ENCODE data around the gene PKP2. TPM values are rescaled to one million over a fixed set of nuclear protein-coding genes. Genes with fewer than 3 reads are reported as not detected.

The PKP2 gene
- total and polyA plus RNA-seq, 4 donors, result 8.6 to 35.7 (median 12.8) TPM

- TF ChIP-seq GABPA (IDR thresholded peaks at IDR 0.05 in 1 of 2, conservative IDR thresholded peaks at IDR 0.05 in 1 of 2) (no peak), RXRA (IDR thresholded peaks at IDR 0.05) (no peak), RAD21 (IDR thresholded peaks at IDR 0.05) (no peak), CTCF (IDR thresholded peaks at IDR 0.05; ENCODE audit: low read depth, low read length, missing input control) (no peak), TAF1 (conservative IDR thresholded peaks at IDR 0.05) (no peak), JUND (IDR thresholded peaks at IDR 0.05) (no peak)
- peaks cover 2 to 15% (median 7%) of the 10 kb centered on the region in 4 donors for H3K36me3 ChIP-seq (ENCODE audit: control insufficient read depth in 4 of 4, insufficient read depth in 3 of 4, low read depth in 1 of 4, low read length in 3 of 4)
- no peak overlapping the region for H3K9ac ChIP-seq (ENCODE audit: low read depth in 1 of 2, low read length in 2 of 2)
- H3K4me1 ChIP-seq (ENCODE audit: control insufficient read depth in 4 of 4, insufficient read depth in 4 of 4, low read length in 3 of 4), result no peaks in the 10 kb centered on the region
- H3K27ac ChIP-seq (ENCODE audit: low read depth in 1 of 2, low read length in 2 of 2), result no peak overlapping the region
- no peak overlapping the region for H3K4me3 ChIP-seq (ENCODE audit: low read depth in 1 of 3, low read length in 3 of 3)
- WGBS, result 85% methylated on average over 5 of the region's 5 CpGs
- DNase-seq (ENCODE audit: low spot score), result no peak
- no peaks in the 10 kb centered on the region for H3K9me3 ChIP-seq (ENCODE audit: control insufficient read depth in 4 of 4, low read length in 3 of 4)
- H3K27me3 ChIP-seq (ENCODE audit: control insufficient read depth in 4 of 4, insufficient read depth in 4 of 4, low read length in 3 of 4), result no peaks in the 10 kb centered on the region
Observed at GRCh38 chr12:32801269-32801980, 95.2 kb downstream of the PKP2 start.

- H3K9me3 ChIP-seq (ENCODE audit: control insufficient read depth in 4 of 4, low read length in 3 of 4), result no peaks in the 10 kb centered on the region
- no peak overlapping the region for H3K4me3 ChIP-seq (ENCODE audit: low read depth in 1 of 3, low read length in 3 of 3)
- WGBS, result 81% methylated on average over 4 of the region's 4 CpGs
- no peaks in the 10 kb centered on the region for H3K4me1 ChIP-seq (ENCODE audit: control insufficient read depth in 4 of 4, insufficient read depth in 4 of 4, low read length in 3 of 4)
- TF ChIP-seq MAX (IDR thresholded peaks at IDR 0.05), result no peak
- TF ChIP-seq NR2F2 (IDR thresholded peaks at IDR 0.05), result no peak
- no peak for TF ChIP-seq EGR1 (IDR thresholded peaks at IDR 0.05; ENCODE audit: low read depth in 2 of 2)
- no peak for TF ChIP-seq REST (IDR thresholded peaks at IDR 0.05)
- TF ChIP-seq FOXA1 (IDR thresholded peaks at IDR 0.05), result no peak
- TF ChIP-seq FOXA2 (IDR thresholded peaks at IDR 0.05), result no peak
- no peak for TF ChIP-seq RXRA (IDR thresholded peaks at IDR 0.05)
- TF ChIP-seq HNF4A (conservative IDR thresholded peaks at IDR 0.05), result no peak
- no peak for TF ChIP-seq YY1 (IDR thresholded peaks at IDR 0.05)
- no peak for TF ChIP-seq CTCF (IDR thresholded peaks at IDR 0.05; ENCODE audit: low read depth, low read length, missing input control)
- no peak for TF ChIP-seq SP1 (IDR thresholded peaks at IDR 0.05)
- TF ChIP-seq RAD21 (IDR thresholded peaks at IDR 0.05), result no peak
- TF ChIP-seq GABPA (IDR thresholded peaks at IDR 0.05 in 1 of 2, conservative IDR thresholded peaks at IDR 0.05 in 1 of 2), result no peak
- TF ChIP-seq ZBTB33 (IDR thresholded peaks at IDR 0.05), result no peak
- DNase-seq (ENCODE audit: low spot score), result no peak
- H3K9ac ChIP-seq (ENCODE audit: low read depth in 1 of 2, low read length in 2 of 2), result no peak overlapping the region
- no peak overlapping the region for H3K27ac ChIP-seq (ENCODE audit: low read depth in 1 of 2, low read length in 2 of 2)
- H3K27me3 ChIP-seq (ENCODE audit: control insufficient read depth in 4 of 4, insufficient read depth in 4 of 4, low read length in 3 of 4), result no peaks in the 10 kb centered on the region
- H3K36me3 ChIP-seq (ENCODE audit: control insufficient read depth in 4 of 4, insufficient read depth in 3 of 4, low read depth in 1 of 4, low read length in 3 of 4), result peaks cover 5 to 31% (median 17%) of the 10 kb centered on the region in 4 donors
Observed at GRCh38 chr12:32794281-32794680, 102.3 kb downstream of the PKP2 start.

Measured in liver (tissue), 9 donors.